SH-SY5Y (cell line): ENCODE data around the gene CHCHD3.

ENCODE experiments used
- GATA2 ChIP-seq: IDR thresholded peaks from 2 replicates; pipeline ENCODE4 v1.6.1; 2011; ENCODE audit warnings: mild to moderate bottlenecking, low read depth, low read length
- GATA3 ChIP-seq: IDR thresholded peaks from 2 replicates; pipeline ENCODE4 v1.6.1; 2011; ENCODE audit warnings: low read depth, mild to moderate bottlenecking, low read length, moderate library complexity

- TF ChIP-seq GATA3 (no peak), GATA2 (no peak)
Observed at GRCh38 chr7:132840199-132840598, 241.7 kb downstream of the CHCHD3 start.
